HepG2 (cell line): ENCODE data around the gene NFIC. TPM values are rescaled to one million over a fixed set of nuclear protein-coding genes. Genes with fewer than 3 reads are reported as not detected.

Source experiments
- KDM3A ChIP-seq: IDR thresholded peaks from 2 replicates; pipeline ENCODE4 v1.6.1; 2018; ENCODE audit warnings: low read depth, missing compliant biosample characterization
- KLF6 ChIP-seq: IDR thresholded peaks from 2 replicates; pipeline ENCODE4 v1.8.0; 2016; ENCODE audit warnings: missing biosample characterization, missing genetic modification reagents
- MAFG ChIP-seq: sonication (generic); formaldehyde crosslinking; IDR thresholded peaks from 2 replicates; pipeline ENCODE4 v1.5.1; 2020; ENCODE audit warnings: mild to moderate bottlenecking, missing genetic modification reagents
- MTA3 ChIP-seq: sonication (generic); formaldehyde crosslinking; IDR thresholded peaks from 2 replicates; pipeline ENCODE4 v1.4.0; 2020; ENCODE audit warnings: missing genetic modification reagents
- NFYC ChIP-seq: IDR thresholded peaks from 2 replicates; pipeline ENCODE4 v1.6.1; 2016; ENCODE audit warnings: missing genetic modification reagents, missing compliant biosample characterization
- RBM22 ChIP-seq: fragments of 200-400 bp; formaldehyde crosslinking; optimal IDR thresholded peaks from 2 replicates; pipeline ENCODE3; 2017; ENCODE audit warnings: mild to moderate bottlenecking, low read length, moderate library complexity
- SNAI1 ChIP-seq: sonication (generic); formaldehyde crosslinking; IDR thresholded peaks from 2 replicates; pipeline ENCODE4 v1.5.0; 2020; ENCODE audit warnings: mild to moderate bottlenecking, missing genetic modification reagents, borderline replicate concordance
- ZNF383 ChIP-seq: sonication (generic); formaldehyde crosslinking; IDR thresholded peaks from 2 replicates; pipeline ENCODE4 v1.4.0; 2020; ENCODE audit warnings: missing genetic modification reagents, mild to moderate bottlenecking, borderline replicate concordance
- ZNF468 ChIP-seq: sonication (generic); formaldehyde crosslinking; IDR thresholded peaks from 2 replicates; pipeline ENCODE4 v1.8.0; 2022; ENCODE audit warnings: mild to moderate bottlenecking, moderate library complexity, missing genetic modification reagents
- ZNF550 ChIP-seq: sonication (generic); formaldehyde crosslinking; IDR thresholded peaks from 2 replicates; pipeline ENCODE4 v1.4.0; 2020; ENCODE audit warnings: mild to moderate bottlenecking, missing genetic modification reagents, borderline replicate concordance
- ZNF768 ChIP-seq: sonication (generic); formaldehyde crosslinking; IDR thresholded peaks from 2 replicates; pipeline ENCODE4 v1.4.0; 2020; ENCODE audit warnings: missing genetic modification reagents
- ZNF879 ChIP-seq: sonication (generic); formaldehyde crosslinking; IDR thresholded peaks from 2 replicates; pipeline ENCODE4 v1.8.1; 2023; ENCODE audit warnings: missing genetic modification reagents
- polyA plus RNA-seq, 8 experiments: library from polyadenylated mRNA; depleted of rRNA in 3 of 8; stranded (reverse) in 7 of 8; unstranded in 1 of 8; fragments of >200 nt; fragmentation: Illumina TruSeq in 4 of 8; extraction: Trizol in 4 of 8; gene quantifications; 2 replicates each; pipeline versions ENCODE4 v1.2.1 to v1.2.3, GENCODE V29; 2011 to 2016; ENCODE audit warnings: low read depth in 4 of 8, missing spikeins in 1 of 8, mixed read lengths in 1 of 8; ENCODE audit not compliant: insufficient read depth in 1 of 8
- total RNA-seq, 5 experiments: library from RNA; depleted of rRNA; stranded (reverse); fragments of >200 nt; fragmentation: Illumina TruSeq; extraction: Trizol; gene quantifications; 2 replicates each; pipeline ENCODE4 v1.2.3, GENCODE V29; 2016; ENCODE audit warnings: low read depth in 1 of 5
- TF ChIP-seq, protein P1 (sequence below): sonication (generic); formaldehyde crosslinking; IDR thresholded peaks from 2 replicates; pipeline ENCODE4 v1.5.1; 2020; ENCODE audit warnings: mild to moderate bottlenecking, missing genetic modification reagents
- TF ChIP-seq, protein P2 (sequence below): sonication (generic); formaldehyde crosslinking; IDR thresholded peaks from 2 replicates; pipeline ENCODE4 v1.5.1; 2020; ENCODE audit warnings: mild to moderate bottlenecking, missing genetic modification reagents, moderate library complexity
- TF ChIP-seq, protein P3 (sequence below): sonication (generic); formaldehyde crosslinking; IDR thresholded peaks from 2 replicates; pipeline ENCODE4 v1.4.0; 2020; ENCODE audit warnings: missing genetic modification reagents, borderline replicate concordance
- TF ChIP-seq, protein P4 (sequence below): sonication (generic); formaldehyde crosslinking; IDR thresholded peaks from 2 replicates; pipeline ENCODE4 v1.9.0; 2022; ENCODE audit warnings: low read depth, missing genetic modification reagents
- TF ChIP-seq, protein P5 (sequence below): sonication (generic); IDR thresholded peaks from 2 replicates; pipeline ENCODE4 v1.6.1; 2016; ENCODE audit warnings: low read depth, borderline replicate concordance

NFIC gene
- total and polyA plus RNA-seq, 2 of the 13 experiments (the other 11 are each of a cell fraction or from before 2014, with no cell fraction given), result 1.3 to 2.5 TPM

DNA sequence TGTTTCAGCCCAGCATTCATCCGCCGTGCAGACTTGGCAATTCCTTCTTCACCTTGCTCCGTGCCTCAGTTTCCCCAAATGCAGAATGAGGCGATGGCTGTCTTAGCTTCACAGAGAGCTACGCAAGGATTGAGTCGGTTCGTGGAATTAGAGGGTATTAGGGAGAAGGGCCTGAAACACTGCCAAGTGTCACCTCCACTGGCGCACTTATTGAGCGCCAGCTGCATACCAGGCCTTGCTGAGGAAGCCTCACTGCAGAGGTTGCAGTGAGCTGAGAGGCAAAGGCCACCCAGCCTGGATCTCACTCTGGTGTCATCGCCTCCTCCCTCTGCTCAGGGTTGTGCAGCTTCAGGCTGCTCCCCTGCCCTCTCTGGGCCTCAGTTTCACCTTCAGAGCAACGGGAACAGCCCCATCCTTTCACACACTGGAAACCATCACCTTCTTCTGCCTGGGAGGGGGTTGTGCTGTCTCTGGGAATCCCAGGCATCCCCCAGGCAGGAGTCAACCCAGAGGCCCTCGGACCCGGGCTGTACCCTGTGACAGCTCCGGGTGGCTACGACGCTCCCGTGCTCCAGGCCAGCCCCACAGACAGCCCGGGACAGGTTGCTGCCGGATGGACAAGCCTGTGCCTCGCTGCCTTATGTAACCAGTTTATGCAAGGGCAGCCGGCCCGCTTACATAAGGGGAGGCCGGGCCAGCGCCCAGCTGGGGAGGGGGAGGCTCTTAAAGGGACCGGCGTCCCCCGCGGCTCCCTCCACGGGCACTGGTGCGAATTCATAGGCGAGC is 31.9 kb downstream of the NFIC start (continued):
- TF ChIP-seq, protein P1, sequence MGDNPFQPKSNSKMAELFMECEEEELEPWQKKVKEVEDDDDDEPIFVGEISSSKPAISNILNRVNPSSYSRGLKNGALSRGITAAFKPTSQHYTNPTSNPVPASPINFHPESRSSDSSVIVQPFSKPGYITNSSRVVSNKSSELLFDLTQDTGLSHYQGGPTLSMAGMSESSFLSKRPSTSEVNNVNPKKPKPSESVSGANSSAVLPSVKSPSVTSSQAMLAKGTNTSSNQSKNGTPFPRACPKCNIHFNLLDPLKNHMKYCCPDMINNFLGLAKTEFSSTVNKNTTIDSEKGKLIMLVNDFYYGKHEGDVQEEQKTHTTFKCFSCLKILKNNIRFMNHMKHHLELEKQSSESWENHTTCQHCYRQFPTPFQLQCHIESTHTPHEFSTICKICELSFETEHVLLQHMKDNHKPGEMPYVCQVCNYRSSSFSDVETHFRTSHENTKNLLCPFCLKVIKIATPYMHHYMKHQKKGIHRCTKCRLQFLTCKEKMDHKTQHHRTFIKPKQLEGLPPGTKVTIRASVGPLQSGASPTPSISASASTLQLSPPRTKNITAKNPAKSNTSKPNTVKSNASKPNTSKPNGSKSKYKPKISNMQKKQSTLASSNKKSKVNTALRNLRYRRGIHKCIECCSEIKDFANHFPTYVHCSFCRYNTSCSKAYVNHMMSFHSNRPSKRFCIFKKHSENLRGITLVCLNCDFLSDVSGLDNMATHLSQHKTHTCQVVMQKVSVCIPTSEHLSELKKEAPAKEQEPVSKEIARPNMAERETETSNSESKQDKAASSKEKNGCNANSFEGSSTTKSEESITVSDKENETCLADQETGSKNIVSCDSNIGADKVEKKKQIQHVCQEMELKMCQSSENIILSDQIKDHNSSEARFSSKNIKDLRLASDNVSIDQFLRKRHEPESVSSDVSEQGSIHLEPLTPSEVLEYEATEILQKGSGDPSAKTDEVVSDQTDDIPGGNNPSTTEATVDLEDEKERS (CRISPR knock-in tag), result peak; percentile 65
- TF ChIP-seq ZNF550, result 0 out of 2 replicates have a peak, but pooled peaks have one; percentile 52
- no peak; the same call in 1 of the 2 replicates for TF ChIP-seq ZNF383 (CRISPR knock-in tag)
- TF ChIP-seq SNAI1 (CRISPR knock-in tag), result no peak
- peak; percentile 29; the same call in 1 of the 2 replicates for TF ChIP-seq ZNF879 (CRISPR knock-in tag)
- peak; percentile 87; the same call in 1 of the 2 replicates for TF ChIP-seq ZNF768 (CRISPR knock-in tag)
- TF ChIP-seq, protein P2, sequence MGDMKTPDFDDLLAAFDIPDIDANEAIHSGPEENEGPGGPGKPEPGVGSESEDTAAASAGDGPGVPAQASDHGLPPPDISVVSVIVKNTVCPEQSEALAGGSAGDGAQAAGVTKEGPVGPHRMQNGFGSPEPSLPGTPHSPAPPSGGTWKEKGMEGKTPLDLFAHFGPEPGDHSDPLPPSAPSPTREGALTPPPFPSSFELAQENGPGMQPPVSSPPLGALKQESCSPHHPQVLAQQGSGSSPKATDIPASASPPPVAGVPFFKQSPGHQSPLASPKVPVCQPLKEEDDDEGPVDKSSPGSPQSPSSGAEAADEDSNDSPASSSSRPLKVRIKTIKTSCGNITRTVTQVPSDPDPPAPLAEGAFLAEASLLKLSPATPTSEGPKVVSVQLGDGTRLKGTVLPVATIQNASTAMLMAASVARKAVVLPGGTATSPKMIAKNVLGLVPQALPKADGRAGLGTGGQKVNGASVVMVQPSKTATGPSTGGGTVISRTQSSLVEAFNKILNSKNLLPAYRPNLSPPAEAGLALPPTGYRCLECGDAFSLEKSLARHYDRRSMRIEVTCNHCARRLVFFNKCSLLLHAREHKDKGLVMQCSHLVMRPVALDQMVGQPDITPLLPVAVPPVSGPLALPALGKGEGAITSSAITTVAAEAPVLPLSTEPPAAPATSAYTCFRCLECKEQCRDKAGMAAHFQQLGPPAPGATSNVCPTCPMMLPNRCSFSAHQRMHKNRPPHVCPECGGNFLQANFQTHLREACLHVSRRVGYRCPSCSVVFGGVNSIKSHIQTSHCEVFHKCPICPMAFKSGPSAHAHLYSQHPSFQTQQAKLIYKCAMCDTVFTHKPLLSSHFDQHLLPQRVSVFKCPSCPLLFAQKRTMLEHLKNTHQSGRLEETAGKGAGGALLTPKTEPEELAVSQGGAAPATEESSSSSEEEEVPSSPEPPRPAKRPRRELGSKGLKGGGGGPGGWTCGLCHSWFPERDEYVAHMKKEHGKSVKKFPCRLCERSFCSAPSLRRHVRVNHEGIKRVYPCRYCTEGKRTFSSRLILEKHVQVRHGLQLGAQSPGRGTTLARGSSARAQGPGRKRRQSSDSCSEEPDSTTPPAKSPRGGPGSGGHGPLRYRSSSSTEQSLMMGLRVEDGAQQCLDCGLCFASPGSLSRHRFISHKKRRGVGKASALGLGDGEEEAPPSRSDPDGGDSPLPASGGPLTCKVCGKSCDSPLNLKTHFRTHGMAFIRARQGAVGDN (CRISPR knock-in tag), result peak; percentile 94
- peak; percentile 25; the same call in 1 of the 2 replicates for TF ChIP-seq ZNF468 (CRISPR knock-in tag)
- TF ChIP-seq NFYC (CRISPR knock-in tag), result no peak
- TF ChIP-seq KLF6 (CRISPR knock-in tag), result peak; percentile 95
- 0 out of 2 replicates have a peak, but pooled peaks have one; percentile 51 for TF ChIP-seq MAFG (CRISPR knock-in tag)
- TF ChIP-seq KDM3A, result peak; percentile 92
- TF ChIP-seq, protein P3, sequence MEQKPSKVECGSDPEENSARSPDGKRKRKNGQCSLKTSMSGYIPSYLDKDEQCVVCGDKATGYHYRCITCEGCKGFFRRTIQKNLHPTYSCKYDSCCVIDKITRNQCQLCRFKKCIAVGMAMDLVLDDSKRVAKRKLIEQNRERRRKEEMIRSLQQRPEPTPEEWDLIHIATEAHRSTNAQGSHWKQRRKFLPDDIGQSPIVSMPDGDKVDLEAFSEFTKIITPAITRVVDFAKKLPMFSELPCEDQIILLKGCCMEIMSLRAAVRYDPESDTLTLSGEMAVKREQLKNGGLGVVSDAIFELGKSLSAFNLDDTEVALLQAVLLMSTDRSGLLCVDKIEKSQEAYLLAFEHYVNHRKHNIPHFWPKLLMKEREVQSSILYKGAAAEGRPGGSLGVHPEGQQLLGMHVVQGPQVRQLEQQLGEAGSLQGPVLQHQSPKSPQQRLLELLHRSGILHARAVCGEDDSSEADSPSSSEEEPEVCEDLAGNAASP (CRISPR knock-in tag), result peak; percentile 100
- TF ChIP-seq, protein P4, sequence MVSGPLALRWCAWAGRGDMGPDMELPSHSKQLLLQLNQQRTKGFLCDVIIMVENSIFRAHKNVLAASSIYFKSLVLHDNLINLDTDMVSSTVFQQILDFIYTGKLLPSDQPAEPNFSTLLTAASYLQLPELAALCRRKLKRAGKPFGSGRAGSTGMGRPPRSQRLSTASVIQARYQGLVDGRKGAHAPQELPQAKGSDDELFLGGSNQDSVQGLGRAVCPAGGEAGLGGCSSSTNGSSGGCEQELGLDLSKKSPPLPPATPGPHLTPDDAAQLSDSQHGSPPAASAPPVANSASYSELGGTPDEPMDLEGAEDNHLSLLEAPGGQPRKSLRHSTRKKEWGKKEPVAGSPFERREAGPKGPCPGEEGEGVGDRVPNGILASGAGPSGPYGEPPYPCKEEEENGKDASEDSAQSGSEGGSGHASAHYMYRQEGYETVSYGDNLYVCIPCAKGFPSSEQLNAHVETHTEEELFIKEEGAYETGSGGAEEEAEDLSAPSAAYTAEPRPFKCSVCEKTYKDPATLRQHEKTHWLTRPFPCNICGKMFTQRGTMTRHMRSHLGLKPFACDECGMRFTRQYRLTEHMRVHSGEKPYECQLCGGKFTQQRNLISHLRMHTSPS (CRISPR knock-in tag), result peak; percentile 63; the same call in 1 of the 2 replicates
- TF ChIP-seq, protein P5, sequence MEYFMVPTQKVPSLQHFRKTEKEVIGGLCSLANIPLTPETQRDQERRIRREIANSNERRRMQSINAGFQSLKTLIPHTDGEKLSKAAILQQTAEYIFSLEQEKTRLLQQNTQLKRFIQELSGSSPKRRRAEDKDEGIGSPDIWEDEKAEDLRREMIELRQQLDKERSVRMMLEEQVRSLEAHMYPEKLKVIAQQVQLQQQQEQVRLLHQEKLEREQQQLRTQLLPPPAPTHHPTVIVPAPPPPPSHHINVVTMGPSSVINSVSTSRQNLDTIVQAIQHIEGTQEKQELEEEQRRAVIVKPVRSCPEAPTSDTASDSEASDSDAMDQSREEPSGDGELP, result peak; percentile 96; the same call in 1 of the 2 replicates
- TF ChIP-seq MTA3 (CRISPR knock-in tag), result no peak
- TF ChIP-seq RBM22, result peak; percentile 46
